SK-N-SH treated with all-trans-retinoic acid at 6 μM for 48 hours (cell line): ENCODE data around the gene FOXK1.

Experiments used
- CSDC2 ChIP-seq: fragments of 250-450 bp; sonication (Bioruptor Pico); IDR thresholded peaks from 2 replicates; pipeline ENCODE4 v1.5.0; 2020; ENCODE audit warnings: mild to moderate bottlenecking, moderate library complexity
- ISL1 ChIP-seq: fragments of 250-450 bp; sonication (Bioruptor Pico); IDR thresholded peaks from 2 replicates; pipeline ENCODE4 v2.1.2; 2022; ENCODE audit warnings: mild to moderate bottlenecking, moderate library complexity
- TOX ChIP-seq: fragments of 250-450 bp; sonication (Bioruptor Pico); IDR thresholded peaks from 2 replicates; pipeline ENCODE4 v1.8.0; 2021; ENCODE audit warnings: mild to moderate bottlenecking, moderate library complexity, borderline replicate concordance
- ZFP3 ChIP-seq: fragments of 250-450 bp; sonication (Bioruptor Pico); IDR thresholded peaks from 2 replicates; pipeline ENCODE4 v1.5.0; 2020; ENCODE audit warnings: mild to moderate bottlenecking, moderate library complexity
- ZFP30 ChIP-seq: fragments of 450-650 bp; formaldehyde crosslinking; IDR thresholded peaks from 2 replicates; pipeline ENCODE4 v1.5.0; 2022; ENCODE audit warnings: mild to moderate bottlenecking, moderate library complexity
- ZNF565 ChIP-seq: fragments of 450-650 bp; formaldehyde crosslinking; conservative IDR thresholded peaks from 2 replicates; pipeline ENCODE4 v1.5.0; 2020; ENCODE audit warnings: low read depth, mild to moderate bottlenecking, moderate library complexity
- TF ChIP-seq, protein P1 (sequence below): fragments of 250-450 bp; sonication (Bioruptor Pico); IDR thresholded peaks from 2 replicates; pipeline ENCODE4 v1.8.0; 2021; ENCODE audit warnings: low read depth, mild to moderate bottlenecking, moderate library complexity, borderline replicate concordance
- TF ChIP-seq, protein P2 (sequence below): fragments of 250-450 bp; sonication (Bioruptor Pico); IDR thresholded peaks from 2 replicates; pipeline ENCODE4 v1.8.0; 2020; ENCODE audit warnings: mild to moderate bottlenecking, moderate library complexity, borderline replicate concordance
- TF ChIP-seq, protein P3 (sequence below): fragments of 250-450 bp; sonication (Bioruptor Pico); IDR thresholded peaks from 2 replicates; pipeline ENCODE4 v1.5.1; 2020; ENCODE audit warnings: low read depth, mild to moderate bottlenecking, moderate library complexity
- TF ChIP-seq, protein P4 (sequence below): fragments of 250-450 bp; sonication (Bioruptor Pico); IDR thresholded peaks from 2 replicates; pipeline ENCODE4 v1.5.0; 2020; ENCODE audit warnings: mild to moderate bottlenecking, moderate library complexity

DNA sequence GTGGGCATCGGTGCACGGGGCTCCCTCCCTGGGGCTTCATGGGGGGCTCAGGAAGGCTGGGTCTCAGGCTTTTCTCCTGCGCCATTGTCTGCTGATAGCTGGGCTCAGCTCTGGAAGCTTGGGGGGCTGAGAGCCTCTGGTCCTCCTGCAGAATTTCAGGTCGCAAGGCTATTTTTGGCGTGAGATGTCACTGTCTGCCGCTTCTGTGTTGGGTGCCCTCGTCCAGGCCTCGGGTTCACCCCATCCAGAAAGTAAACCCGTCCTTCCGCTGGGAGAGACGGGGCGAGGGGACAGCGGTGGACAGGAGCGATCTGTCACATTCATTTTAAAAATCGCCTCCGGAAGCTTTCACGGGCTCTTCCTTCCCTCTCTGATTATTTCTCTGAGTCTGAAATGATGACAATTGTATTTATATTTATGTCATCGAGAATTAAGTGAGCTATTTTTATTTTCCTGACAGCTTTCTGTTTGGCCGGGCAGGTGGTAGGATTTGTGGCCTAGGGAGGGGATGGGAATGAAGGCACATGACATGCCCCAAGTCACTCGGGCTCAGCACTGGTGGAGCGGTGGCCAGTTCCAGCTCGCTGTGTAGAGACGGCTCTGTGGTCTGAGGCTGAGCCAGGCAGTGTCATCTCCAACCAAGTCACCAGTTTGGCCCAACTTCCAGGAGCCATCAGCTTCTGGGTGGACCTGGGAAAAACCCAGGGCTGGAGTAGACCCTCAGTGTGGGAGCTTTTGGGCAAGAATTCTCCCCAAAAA, 52.7 kb downstream of the FOXK1 start:
- TF ChIP-seq, protein P1, sequence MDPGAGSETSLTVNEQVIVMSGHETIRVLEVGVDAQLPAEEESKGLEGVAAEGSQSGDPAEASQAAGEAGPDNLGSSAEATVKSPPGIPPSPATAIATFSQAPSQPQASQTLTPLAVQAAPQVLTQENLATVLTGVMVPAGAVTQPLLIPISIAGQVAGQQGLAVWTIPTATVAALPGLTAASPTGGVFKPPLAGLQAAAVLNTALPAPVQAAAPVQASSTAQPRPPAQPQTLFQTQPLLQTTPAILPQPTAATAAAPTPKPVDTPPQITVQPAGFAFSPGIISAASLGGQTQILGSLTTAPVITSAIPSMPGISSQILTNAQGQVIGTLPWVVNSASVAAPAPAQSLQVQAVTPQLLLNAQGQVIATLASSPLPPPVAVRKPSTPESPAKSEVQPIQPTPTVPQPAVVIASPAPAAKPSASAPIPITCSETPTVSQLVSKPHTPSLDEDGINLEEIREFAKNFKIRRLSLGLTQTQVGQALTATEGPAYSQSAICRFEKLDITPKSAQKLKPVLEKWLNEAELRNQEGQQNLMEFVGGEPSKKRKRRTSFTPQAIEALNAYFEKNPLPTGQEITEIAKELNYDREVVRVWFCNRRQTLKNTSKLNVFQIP = no peak
- TF ChIP-seq ZFP30 (CRISPR knock-in tag) = no peak
- no peak for TF ChIP-seq ISL1 (CRISPR knock-in tag)
- TF ChIP-seq, protein P2, sequence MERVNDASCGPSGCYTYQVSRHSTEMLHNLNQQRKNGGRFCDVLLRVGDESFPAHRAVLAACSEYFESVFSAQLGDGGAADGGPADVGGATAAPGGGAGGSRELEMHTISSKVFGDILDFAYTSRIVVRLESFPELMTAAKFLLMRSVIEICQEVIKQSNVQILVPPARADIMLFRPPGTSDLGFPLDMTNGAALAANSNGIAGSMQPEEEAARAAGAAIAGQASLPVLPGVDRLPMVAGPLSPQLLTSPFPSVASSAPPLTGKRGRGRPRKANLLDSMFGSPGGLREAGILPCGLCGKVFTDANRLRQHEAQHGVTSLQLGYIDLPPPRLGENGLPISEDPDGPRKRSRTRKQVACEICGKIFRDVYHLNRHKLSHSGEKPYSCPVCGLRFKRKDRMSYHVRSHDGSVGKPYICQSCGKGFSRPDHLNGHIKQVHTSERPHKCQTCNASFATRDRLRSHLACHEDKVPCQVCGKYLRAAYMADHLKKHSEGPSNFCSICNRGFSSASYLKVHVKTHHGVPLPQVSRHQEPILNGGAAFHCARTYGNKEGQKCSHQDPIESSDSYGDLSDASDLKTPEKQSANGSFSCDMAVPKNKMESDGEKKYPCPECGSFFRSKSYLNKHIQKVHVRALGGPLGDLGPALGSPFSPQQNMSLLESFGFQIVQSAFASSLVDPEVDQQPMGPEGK (CRISPR knock-in tag) = no peak
- no peak for TF ChIP-seq ZFP3 (CRISPR knock-in tag)
- TF ChIP-seq, protein P3, sequence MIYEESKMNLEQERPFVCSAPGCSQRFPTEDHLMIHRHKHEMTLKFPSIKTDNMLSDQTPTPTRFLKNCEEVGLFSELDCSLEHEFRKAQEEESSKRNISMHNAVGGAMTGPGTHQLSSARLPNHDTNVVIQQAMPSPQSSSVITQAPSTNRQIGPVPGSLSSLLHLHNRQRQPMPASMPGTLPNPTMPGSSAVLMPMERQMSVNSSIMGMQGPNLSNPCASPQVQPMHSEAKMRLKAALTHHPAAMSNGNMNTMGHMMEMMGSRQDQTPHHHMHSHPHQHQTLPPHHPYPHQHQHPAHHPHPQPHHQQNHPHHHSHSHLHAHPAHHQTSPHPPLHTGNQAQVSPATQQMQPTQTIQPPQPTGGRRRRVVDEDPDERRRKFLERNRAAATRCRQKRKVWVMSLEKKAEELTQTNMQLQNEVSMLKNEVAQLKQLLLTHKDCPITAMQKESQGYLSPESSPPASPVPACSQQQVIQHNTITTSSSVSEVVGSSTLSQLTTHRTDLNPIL = no peak
- TF ChIP-seq, protein P4, sequence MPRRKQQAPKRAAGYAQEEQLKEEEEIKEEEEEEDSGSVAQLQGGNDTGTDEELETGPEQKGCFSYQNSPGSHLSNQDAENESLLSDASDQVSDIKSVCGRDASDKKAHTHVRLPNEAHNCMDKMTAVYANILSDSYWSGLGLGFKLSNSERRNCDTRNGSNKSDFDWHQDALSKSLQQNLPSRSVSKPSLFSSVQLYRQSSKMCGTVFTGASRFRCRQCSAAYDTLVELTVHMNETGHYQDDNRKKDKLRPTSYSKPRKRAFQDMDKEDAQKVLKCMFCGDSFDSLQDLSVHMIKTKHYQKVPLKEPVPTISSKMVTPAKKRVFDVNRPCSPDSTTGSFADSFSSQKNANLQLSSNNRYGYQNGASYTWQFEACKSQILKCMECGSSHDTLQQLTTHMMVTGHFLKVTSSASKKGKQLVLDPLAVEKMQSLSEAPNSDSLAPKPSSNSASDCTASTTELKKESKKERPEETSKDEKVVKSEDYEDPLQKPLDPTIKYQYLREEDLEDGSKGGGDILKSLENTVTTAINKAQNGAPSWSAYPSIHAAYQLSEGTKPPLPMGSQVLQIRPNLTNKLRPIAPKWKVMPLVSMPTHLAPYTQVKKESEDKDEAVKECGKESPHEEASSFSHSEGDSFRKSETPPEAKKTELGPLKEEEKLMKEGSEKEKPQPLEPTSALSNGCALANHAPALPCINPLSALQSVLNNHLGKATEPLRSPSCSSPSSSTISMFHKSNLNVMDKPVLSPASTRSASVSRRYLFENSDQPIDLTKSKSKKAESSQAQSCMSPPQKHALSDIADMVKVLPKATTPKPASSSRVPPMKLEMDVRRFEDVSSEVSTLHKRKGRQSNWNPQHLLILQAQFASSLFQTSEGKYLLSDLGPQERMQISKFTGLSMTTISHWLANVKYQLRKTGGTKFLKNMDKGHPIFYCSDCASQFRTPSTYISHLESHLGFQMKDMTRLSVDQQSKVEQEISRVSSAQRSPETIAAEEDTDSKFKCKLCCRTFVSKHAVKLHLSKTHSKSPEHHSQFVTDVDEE (CRISPR knock-in tag) = no peak
- TF ChIP-seq CSDC2 (CRISPR knock-in tag) = no peak
- no peak for TF ChIP-seq TOX (CRISPR knock-in tag)
- TF ChIP-seq ZNF565 (CRISPR knock-in tag) = no peak
